Ishikawa (cell line): ENCODE results near the gene SMKR1.

Experiments
- MAX ChIP-seq: IDR thresholded peaks from 2 replicates; pipeline ENCODE4 v1.6.1; 2012
- RAD21 ChIP-seq: IDR thresholded peaks from 2 replicates; pipeline ENCODE4 v1.6.1; 2012; ENCODE audit warnings: low read depth
- TAF1 ChIP-seq: IDR thresholded peaks from 2 replicates; pipeline ENCODE4 v1.6.1; 2012; ENCODE audit warnings: low read depth, mild to moderate bottlenecking
- TCF12 ChIP-seq: IDR thresholded peaks from 2 replicates; pipeline ENCODE4 v1.6.1; 2012; ENCODE audit warnings: low read depth

- TF ChIP-seq TCF12 (no peak), RAD21 (no peak), TAF1 (no peak), MAX (no peak)
Observed at GRCh38 chr7:129515381-129515780, 13.1 kb downstream of the SMKR1 start.
